Keratinocyte (primary cell): ENCODE measurements around the gene SLC27A5. TPM values are rescaled to one million over a fixed set of nuclear protein-coding genes. Genes with fewer than 3 reads are reported as not detected.
A peak's percentile ranks its signal among the peaks of the same experiment; 100 is the strongest.

ENCODE experiments used
- DNase-seq: peaks from one replicate; pipeline ENCODE4 v3.0.0-alpha.2; 2011; ENCODE audit warnings: low read depth, missing footprints, low spot score
- FAIRE-seq: peaks from 2 replicates; lab custom pipeline; 2011; peaks lifted over from hg19 to GRCh38; lab: Jason Lieb, UNC
- H2AFZ ChIP-seq: 2 replicates; pipeline ENCODE4 v1.6.0; 2012; ENCODE audit warnings: low read length, control low read depth, inconsistent platforms; ENCODE audit not compliant: control insufficient read depth
- H3K27ac ChIP-seq: 2 replicates; pipeline ENCODE4 v1.5.1; 2011; ENCODE audit warnings: low read length; ENCODE audit not compliant: control insufficient read depth, insufficient read depth
- H3K27me3 ChIP-seq: 3 replicates; pipeline ENCODE4 v1.6.0; 2011; ENCODE audit warnings: low read length; ENCODE audit not compliant: control insufficient read depth, insufficient read depth; ENCODE audit errors: extremely low read depth
- H3K36me3 ChIP-seq, 2 experiments: 2 replicates in 1 of 2; 3 replicates in 1 of 2; pipeline ENCODE4 v1.5.1; 2011; ENCODE audit warnings: low read length in 2 of 2, mild to moderate bottlenecking in 1 of 2; ENCODE audit not compliant: control insufficient read depth in 2 of 2, insufficient read depth in 2 of 2; ENCODE audit errors: extremely low read depth in 1 of 2
- H3K4me1 ChIP-seq: 3 replicates; pipeline ENCODE4 v1.5.1; 2011; ENCODE audit warnings: low read length; ENCODE audit not compliant: control insufficient read depth, insufficient read depth; ENCODE audit errors: extremely low read depth
- H3K4me2 ChIP-seq: 3 replicates; pipeline ENCODE4 v1.6.0; 2011; ENCODE audit warnings: low read depth, low read length; ENCODE audit not compliant: control insufficient read depth, insufficient read depth; ENCODE audit errors: extremely low read depth
- H3K4me3 ChIP-seq, 3 experiments: fragments of 200-600 bp in 1 of 3; sonication (generic) in 1 of 3; 2 replicates in 2 of 3; 3 replicates in 1 of 3; pipeline ENCODE4 v1.5.1; 2011 to 2016; ENCODE audit warnings: low read length in 3 of 3, mild to moderate bottlenecking in 3 of 3, control low read depth in 2 of 3, inconsistent platforms in 1 of 3, low read depth in 1 of 3, mixed read lengths in 1 of 3, mixed run types in 1 of 3, moderate library complexity in 1 of 3; ENCODE audit not compliant: control insufficient read depth in 2 of 3, insufficient read depth in 2 of 3; ENCODE audit errors: extremely low read depth in 1 of 3
- H3K79me2 ChIP-seq: 2 replicates; pipeline ENCODE4 v1.6.0; 2012; ENCODE audit warnings: low read length; ENCODE audit not compliant: control insufficient read depth, insufficient read depth
- H3K9ac ChIP-seq: 3 replicates; pipeline ENCODE4 v1.6.0; 2011; ENCODE audit warnings: low read length; ENCODE audit not compliant: control insufficient read depth, insufficient read depth; ENCODE audit errors: extremely low read depth
- H3K9me1 ChIP-seq: 3 replicates; pipeline ENCODE4 v1.6.0; 2011; ENCODE audit warnings: low read length; ENCODE audit not compliant: control insufficient read depth, insufficient read depth; ENCODE audit errors: extremely low read depth
- H3K9me3 ChIP-seq: 2 replicates; pipeline ENCODE4 v1.5.1; 2012; ENCODE audit warnings: low read depth, low read length; ENCODE audit not compliant: control insufficient read depth
- H4K20me1 ChIP-seq: 3 replicates; pipeline ENCODE4 v1.6.0; 2011; ENCODE audit warnings: low read length; ENCODE audit not compliant: control insufficient read depth, insufficient read depth; ENCODE audit errors: extremely low read depth
- EZH2 ChIP-seq: IDR thresholded peaks from one replicate; pipeline ENCODE4 v1.6.1; 2012; ENCODE audit warnings: inconsistent platforms, mild to moderate bottlenecking, low read length, moderate library complexity
- dilution Hi-C: fragments of 300-500 bp; cut with MboI; formaldehyde crosslinking; loops from one replicate; pipeline ENCODE4 v1.7.0; 2020; ENCODE audit warnings: low sequenced_read_pairs; ENCODE audit not compliant: extremely low pct_ligation_motif_present
- polyA plus RNA-seq, 5 experiments: library from polyadenylated mRNA; depleted of rRNA in 3 of 5; stranded (reverse) in 3 of 5; stranded (forward) in 1 of 5; unstranded in 1 of 5; fragments of >200 nt; gene quantifications; 1 replicate in 1 of 5; 2 replicates in 3 of 5; 3 replicates in 1 of 5; pipeline versions ENCODE4 v1.2.1 to v1.2.3, GENCODE V29; 2011 to 2012; ENCODE audit warnings: missing spikeins in 2 of 5, low read depth in 1 of 5, low replicate concordance in 1 of 5
- TF ChIP-seq, protein P1 (sequence below), 3 experiments: IDR thresholded peaks in 1 of 3; conservative IDR thresholded peaks in 1 of 3; optimal IDR thresholded peaks in 1 of 3; 2 replicates in 2 of 3; 3 replicates in 1 of 3; pipeline versions ENCODE3 to v1.5.1; 2011; ENCODE audit warnings: low read length in 3 of 3, mild to moderate bottlenecking in 3 of 3, moderate library complexity in 2 of 3, control low read depth in 1 of 3, inconsistent platforms in 1 of 3; ENCODE audit not compliant: insufficient read depth in 2 of 3; ENCODE audit errors: extremely low read depth in 1 of 3

Gene SLC27A5
- polyA plus RNA-seq, 1 donor (not counting 4 experiments of a cell fraction or from before 2014, with no cell fraction given) = 13.4 TPM

GRCh38 chr19:58547323-58548312 is 35.8 kb upstream of the SLC27A5 start:
- DNase-seq = no peak
- H3K27ac ChIP-seq = no peak overlapping the region
- H4K20me1 ChIP-seq = peaks cover 51% of the 10 kb centered on the region
- TF ChIP-seq EZH2 = no peak
- TF ChIP-seq, protein P1, sequence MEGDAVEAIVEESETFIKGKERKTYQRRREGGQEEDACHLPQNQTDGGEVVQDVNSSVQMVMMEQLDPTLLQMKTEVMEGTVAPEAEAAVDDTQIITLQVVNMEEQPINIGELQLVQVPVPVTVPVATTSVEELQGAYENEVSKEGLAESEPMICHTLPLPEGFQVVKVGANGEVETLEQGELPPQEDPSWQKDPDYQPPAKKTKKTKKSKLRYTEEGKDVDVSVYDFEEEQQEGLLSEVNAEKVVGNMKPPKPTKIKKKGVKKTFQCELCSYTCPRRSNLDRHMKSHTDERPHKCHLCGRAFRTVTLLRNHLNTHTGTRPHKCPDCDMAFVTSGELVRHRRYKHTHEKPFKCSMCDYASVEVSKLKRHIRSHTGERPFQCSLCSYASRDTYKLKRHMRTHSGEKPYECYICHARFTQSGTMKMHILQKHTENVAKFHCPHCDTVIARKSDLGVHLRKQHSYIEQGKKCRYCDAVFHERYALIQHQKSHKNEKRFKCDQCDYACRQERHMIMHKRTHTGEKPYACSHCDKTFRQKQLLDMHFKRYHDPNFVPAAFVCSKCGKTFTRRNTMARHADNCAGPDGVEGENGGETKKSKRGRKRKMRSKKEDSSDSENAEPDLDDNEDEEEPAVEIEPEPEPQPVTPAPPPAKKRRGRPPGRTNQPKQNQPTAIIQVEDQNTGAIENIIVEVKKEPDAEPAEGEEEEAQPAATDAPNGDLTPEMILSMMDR (optimal IDR thresholded peaks at IDR 0.05 in 1 of 3, IDR thresholded peaks at IDR 0.05 in 1 of 3, conservative IDR thresholded peaks at IDR 0.05 in 1 of 3; ENCODE audit: extremely low read depth in 1 of 3, insufficient read depth in 2 of 3, low read length in 3 of 3) = no peak
- peaks cover 16% of the 10 kb centered on the region for H3K4me1 ChIP-seq
- H3K79me2 ChIP-seq = peaks cover 63% of the 10 kb centered on the region
- peaks cover 9% of the 10 kb centered on the region for H3K9me1 ChIP-seq
- no peak overlapping the region for H3K4me3 ChIP-seq
- no peak overlapping the region for H3K4me2 ChIP-seq
- dilution Hi-C loops = no loop called here
- H3K9me3 ChIP-seq = no peaks in the 10 kb centered on the region
- no peaks in the 10 kb centered on the region for H3K27me3 ChIP-seq
- peaks cover 48 to 64% of the 10 kb centered on the region in 2 experiments for H3K36me3 ChIP-seq
- no peak overlapping the region for H2AFZ ChIP-seq
- H3K9ac ChIP-seq = no peak overlapping the region
- no peak for FAIRE-seq

DNA sequence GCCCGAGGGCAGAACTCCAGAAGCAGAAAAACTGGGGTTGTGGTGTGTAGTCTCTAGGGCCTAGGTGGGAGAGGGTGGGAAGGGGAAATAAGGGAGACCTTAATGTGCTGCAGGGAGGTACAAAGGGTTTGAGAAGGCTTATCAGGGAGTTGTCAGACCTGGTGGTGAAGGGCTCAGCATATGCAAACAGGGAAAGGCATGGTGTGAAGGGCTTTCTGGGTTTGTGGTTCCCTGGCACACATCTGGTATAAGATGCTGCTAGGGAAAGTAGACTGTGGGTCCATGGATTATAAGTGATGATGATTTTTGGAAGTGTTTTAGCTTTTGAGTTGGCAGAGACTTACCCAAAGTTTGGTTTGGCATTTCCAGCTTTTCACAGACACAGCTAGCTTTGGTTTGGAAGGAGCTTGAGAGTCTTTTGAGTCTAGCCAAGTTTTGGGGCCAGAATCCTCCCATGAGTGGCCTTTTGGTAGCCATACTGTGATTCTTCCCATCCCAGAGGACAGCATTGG is 34.3 kb upstream of the SLC27A5 start:
- Histone ChIP-seq H4K20me1 (peaks cover 49% of the 10 kb centered on the region), H3K79me2 (peaks cover 62% of the 10 kb centered on the region), H2AFZ (no peak overlapping the region), H3K4me3 (peak overlapping the region; percentile 65 to 93 (median 83)), H3K9ac (peak overlapping the region; percentile 89), H3K4me1 (peaks cover 16% of the 10 kb centered on the region), H3K4me2 (peak overlapping the region; percentile 97), H3K27ac (peak overlapping the region; percentile 89), H3K9me1 (peaks cover 9% of the 10 kb centered on the region), H3K36me3 (peaks cover 40 to 54% of the 10 kb centered on the region in 2 experiments), H3K9me3 (no peaks in the 10 kb centered on the region), H3K27me3 (no peaks in the 10 kb centered on the region)
- TF ChIP-seq, protein P1 (optimal IDR thresholded peaks at IDR 0.05 in 1 of 3, IDR thresholded peaks at IDR 0.05 in 1 of 3, conservative IDR thresholded peaks at IDR 0.05 in 1 of 3; ENCODE audit: extremely low read depth in 1 of 3, insufficient read depth in 2 of 3, low read length in 3 of 3) = no peak
- no peak for TF ChIP-seq EZH2
- FAIRE-seq = no peak
- dilution Hi-C loops = no loop called here
- DNase-seq = no peak
